ENCODE data around the gene OR14A2. TPM values are rescaled to one million over a fixed set of nuclear protein-coding genes. Genes with fewer than 3 reads are reported as not detected.
A peak's percentile ranks its signal among the peaks of the same experiment; 100 is the strongest.

Gene OR14A2
- total and polyA plus RNA-seq, 5 donors from 2014 or later: not detected

DNA sequence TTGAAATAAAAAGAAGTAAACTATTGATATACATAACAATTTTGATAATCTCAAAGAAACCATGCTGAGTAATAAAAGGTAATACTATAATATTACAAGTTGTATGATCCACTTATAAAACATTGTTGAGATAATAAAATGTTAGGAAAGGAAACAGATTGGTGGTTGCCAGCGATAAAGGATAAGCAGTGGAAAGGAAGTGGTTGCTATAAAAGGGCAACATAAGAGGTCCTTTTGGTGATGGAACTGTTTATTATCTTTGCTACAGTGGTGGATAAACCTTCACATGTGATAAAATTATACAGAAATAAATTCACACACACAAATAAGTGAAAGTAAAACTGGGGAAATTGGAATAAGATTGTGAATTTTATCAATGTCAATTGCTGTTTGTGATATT lies 46.6 kb downstream of the OR14A2 start:
- Histone ChIP-seq H3K4me1 (ENCODE audit: control insufficient read depth, insufficient read depth, low read length, poor library complexity, severe bottlenecking) (no peaks in the 10 kb centered on the region), H3K27me3 (ENCODE audit: control insufficient read depth, insufficient read depth, low read length) (no peaks in the 10 kb centered on the region), H3K9me3 (ENCODE audit: control insufficient read depth in 2 of 2, low read length in 2 of 2) (peaks cover 0 to 7% of the 10 kb centered on the region in 2 experiments), H3K4me3 (ENCODE audit: low read depth, low read length) (no peak overlapping the region), H3K36me3 (ENCODE audit: control insufficient read depth, insufficient read depth, low read length) (no peaks in the 10 kb centered on the region), H3K27ac (ENCODE audit: insufficient read depth, low read length, poor library complexity, severe bottlenecking) (no peak overlapping the region)
- no peak for DNase-seq
- no peak for ATAC-seq (ENCODE audit: low read depth in 2 of 2)
- no peaks in the 10 kb centered on the region for H3K36me3 Mint-ChIP-seq
- H3K27ac Mint-ChIP-seq: no peak overlapping the region
- no peaks in the 10 kb centered on the region for H3K27me3 Mint-ChIP-seq
- H3K4me3 Mint-ChIP-seq: no peak overlapping the region
- peaks cover 0 to 4% (median 0%) of the 10 kb centered on the region in 4 donors for H3K4me1 Mint-ChIP-seq
- peaks cover 0 to 9% (median 2%) of the 10 kb centered on the region in 7 donors for H3K9me3 Mint-ChIP-seq

DNA sequence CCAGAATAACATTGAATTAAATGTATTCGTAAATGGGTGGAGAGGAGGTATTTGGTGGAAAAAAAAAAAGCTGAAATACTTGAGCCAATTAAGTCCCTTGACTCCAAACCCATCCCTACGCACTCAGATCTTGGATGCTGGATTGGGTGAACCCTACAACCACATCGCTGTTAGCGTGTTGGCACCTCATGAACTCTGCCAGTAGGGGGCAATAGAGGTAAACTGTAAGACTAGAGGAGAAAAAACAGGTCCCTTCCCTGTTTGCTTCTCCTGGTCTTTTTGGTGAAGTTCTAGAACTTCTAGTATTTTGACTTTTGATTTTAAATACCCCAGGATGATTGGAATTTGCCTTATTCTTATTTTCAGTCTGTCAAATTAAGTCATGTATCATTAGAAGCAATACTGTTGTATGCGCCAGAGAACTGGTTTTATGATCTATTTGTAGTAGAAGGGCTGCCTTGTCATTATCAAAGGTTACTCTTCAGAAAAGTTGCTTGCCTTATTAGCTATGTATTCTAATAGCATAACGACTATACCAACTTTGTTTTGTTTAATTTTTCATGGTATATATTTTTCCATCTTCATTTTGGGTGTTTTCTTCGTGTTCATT lies 66.5 kb downstream of the OR14A2 start:
- no peaks in the 10 kb centered on the region for H3K36me3 ChIP-seq (ENCODE audit: control insufficient read depth, insufficient read depth, low read length)
- H3K4me3 Mint-ChIP-seq: no peak overlapping the region
- H3K9me3 Mint-ChIP-seq: peaks cover 0 to 5% (median 0%) of the 10 kb centered on the region in 7 donors
- no peak overlapping the region for H3K4me3 ChIP-seq (ENCODE audit: low read depth, low read length)
- H3K27me3 Mint-ChIP-seq: no peaks in the 10 kb centered on the region
- H3K4me1 ChIP-seq (ENCODE audit: control insufficient read depth, insufficient read depth, low read length, poor library complexity, severe bottlenecking): no peaks in the 10 kb centered on the region
- DNase-seq: peak in 1 of 3 donors; percentile 49
- no peak overlapping the region for H3K27ac Mint-ChIP-seq
- H3K27me3 ChIP-seq (ENCODE audit: control insufficient read depth, insufficient read depth, low read length): no peaks in the 10 kb centered on the region
- H3K36me3 Mint-ChIP-seq: no peaks in the 10 kb centered on the region
- H3K9me3 ChIP-seq (ENCODE audit: control insufficient read depth in 2 of 2, low read length in 2 of 2): no peaks in the 10 kb centered on the region
- ATAC-seq (ENCODE audit: low read depth in 2 of 2): no peak
- H3K27ac ChIP-seq (ENCODE audit: insufficient read depth, low read length, poor library complexity, severe bottlenecking): no peak overlapping the region
- no peaks in the 10 kb centered on the region for H3K4me1 Mint-ChIP-seq

DNA sequence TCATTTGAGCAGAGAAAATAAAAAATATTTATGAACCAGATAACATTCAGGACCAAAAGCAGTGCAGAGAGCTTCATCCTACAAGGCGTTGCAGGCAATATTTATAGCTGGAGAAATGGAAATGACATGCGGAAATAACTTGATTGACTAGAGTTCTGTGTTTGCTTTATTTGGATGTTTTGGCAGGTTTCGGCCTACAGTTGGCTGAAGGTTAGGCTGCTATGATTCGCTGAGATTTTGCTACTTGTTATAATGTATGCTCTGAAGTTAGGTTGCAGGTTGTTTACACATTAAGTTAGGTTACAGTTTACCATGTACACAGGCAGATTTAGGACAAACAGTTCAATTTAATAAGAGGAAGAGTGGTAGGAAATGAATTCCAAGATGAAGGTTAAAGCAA lies 67.8 kb downstream of the OR14A2 start:
- DNase-seq (no peak), ATAC-seq (ENCODE audit: low read depth in 2 of 2) (no peak)
- H3K9me3 Mint-ChIP-seq: peaks cover 0 to 5% (median 0%) of the 10 kb centered on the region in 7 donors
- no peak overlapping the region for H3K4me3 Mint-ChIP-seq
- no peaks in the 10 kb centered on the region for H3K36me3 ChIP-seq (ENCODE audit: control insufficient read depth, insufficient read depth, low read length)
- H3K36me3 Mint-ChIP-seq: no peaks in the 10 kb centered on the region
- H3K27me3 ChIP-seq (ENCODE audit: control insufficient read depth, insufficient read depth, low read length): no peaks in the 10 kb centered on the region
- H3K27ac Mint-ChIP-seq: no peak overlapping the region
- H3K4me1 Mint-ChIP-seq: no peaks in the 10 kb centered on the region
- no peak overlapping the region for H3K27ac ChIP-seq (ENCODE audit: insufficient read depth, low read length, poor library complexity, severe bottlenecking)
- H3K4me1 ChIP-seq (ENCODE audit: control insufficient read depth, insufficient read depth, low read length, poor library complexity, severe bottlenecking): no peaks in the 10 kb centered on the region
- H3K4me3 ChIP-seq (ENCODE audit: low read depth, low read length): no peak overlapping the region
- no peaks in the 10 kb centered on the region for H3K9me3 ChIP-seq (ENCODE audit: control insufficient read depth in 2 of 2, low read length in 2 of 2)
- no peaks in the 10 kb centered on the region for H3K27me3 Mint-ChIP-seq

GRCh38 chr1:247679639-247680038 lies 68.3 kb downstream of the OR14A2 start, which contains the start of gene OR13G1:
OR13G1 (minus strand) TSS chr1:247679739; CDS start chr1:247673041, 6,698 bp downstream.
- Histone ChIP-seq H3K27ac (ENCODE audit: insufficient read depth, low read length, poor library complexity, severe bottlenecking) (no peak within 1 kb of the TSS), H3K4me3 (ENCODE audit: low read depth, low read length) (no peak within 1 kb of the TSS), H3K27me3 (ENCODE audit: control insufficient read depth, insufficient read depth, low read length) (no peaks in the 10 kb centered on the region), H3K36me3 (ENCODE audit: control insufficient read depth, insufficient read depth, low read length) (no peaks in the 10 kb centered on the region), H3K9me3 (ENCODE audit: control insufficient read depth in 2 of 2, low read length in 2 of 2) (no peaks in the 10 kb centered on the region), H3K4me1 (ENCODE audit: control insufficient read depth, insufficient read depth, low read length, poor library complexity, severe bottlenecking) (no peaks in the 10 kb centered on the region)
- no peak for ATAC-seq (ENCODE audit: low read depth in 2 of 2)
- H3K27ac Mint-ChIP-seq: no peak within 1 kb of the TSS
- peaks cover 0 to 5% (median 0%) of the 10 kb centered on the region in 7 donors for H3K9me3 Mint-ChIP-seq
- no peaks in the 10 kb centered on the region for H3K27me3 Mint-ChIP-seq
- no peaks in the 10 kb centered on the region for H3K4me1 Mint-ChIP-seq
- DNase-seq: no peak
- no peak within 1 kb of the TSS for H3K4me3 Mint-ChIP-seq
- no peaks in the 10 kb centered on the region for H3K36me3 Mint-ChIP-seq

Other genes with a start within 250 kb of the OR14A2 start
- gene OR2C3, start 211.7 kb downstream of the OR14A2 start, total RNA-seq: not detected
- gene OR2C3, start 211.7 kb downstream of the OR14A2 start, polyA plus RNA-seq: not detected
- 0.67 TPM for gene GCSAML, start 199.0 kb downstream of the OR14A2 start, total RNA-seq
- not detected for gene GCSAML, start 199.0 kb downstream of the OR14A2 start, polyA plus RNA-seq
- not detected for gene OR2G2, start 159.8 kb downstream of the OR14A2 start, total RNA-seq
- not detected for gene OR2G2, start 159.8 kb downstream of the OR14A2 start, polyA plus RNA-seq
- not detected for gene OR2G3, start 142.6 kb downstream of the OR14A2 start, total RNA-seq
- not detected for gene OR2G3, start 142.6 kb downstream of the OR14A2 start, polyA plus RNA-seq
- gene OR13G1, start 68.4 kb downstream of the OR14A2 start, total RNA-seq: not detected
- gene OR13G1, start 68.4 kb downstream of the OR14A2 start, polyA plus RNA-seq: not detected
- not detected for gene OR6F1, start 31.5 kb downstream of the OR14A2 start, total RNA-seq
- gene OR6F1, start 31.5 kb downstream of the OR14A2 start, polyA plus RNA-seq: not detected
- gene OR14K1, start 9.5 kb downstream of the OR14A2 start, total RNA-seq: not detected
- gene OR14K1, start 9.5 kb downstream of the OR14A2 start, polyA plus RNA-seq: not detected
- gene OR1C1, start 12.4 kb upstream of the OR14A2 start, total RNA-seq: not detected
- not detected for gene OR1C1, start 12.4 kb upstream of the OR14A2 start, polyA plus RNA-seq
- not detected for gene OR14A16, start 76.0 kb upstream of the OR14A2 start, total RNA-seq
- gene OR14A16, start 76.0 kb upstream of the OR14A2 start, polyA plus RNA-seq: not detected
- gene OR11L1, start 93.8 kb upstream of the OR14A2 start, total RNA-seq: not detected
- not detected for gene OR11L1, start 93.8 kb upstream of the OR14A2 start, polyA plus RNA-seq
- 2.9 TPM for gene TRIM58, start 109.0 kb upstream of the OR14A2 start, total RNA-seq
- gene TRIM58, start 109.0 kb upstream of the OR14A2 start, polyA plus RNA-seq: under 1 TPM in 1 of 4 donors, not detected in 3; 0.17 TPM
- not detected for gene OR2W3, start 147.4 kb upstream of the OR14A2 start, total RNA-seq
- not detected for gene OR2W3, start 147.4 kb upstream of the OR14A2 start, polyA plus RNA-seq
- gene OR2T8, start 172.1 kb upstream of the OR14A2 start, total RNA-seq: not detected
- not detected for gene OR2T8, start 172.1 kb upstream of the OR14A2 start, polyA plus RNA-seq
- not detected for gene OR2AJ1, start 176.7 kb upstream of the OR14A2 start, total RNA-seq
- not detected for gene OR2AJ1, start 176.7 kb upstream of the OR14A2 start, polyA plus RNA-seq
- gene OR2L8, start 200.7 kb upstream of the OR14A2 start, total RNA-seq: 0.42 TPM
- gene OR2L8, start 200.7 kb upstream of the OR14A2 start, polyA plus RNA-seq: not detected
- not detected for gene OR2AK2, start 217.1 kb upstream of the OR14A2 start, total RNA-seq
- not detected for gene OR2AK2, start 217.1 kb upstream of the OR14A2 start, polyA plus RNA-seq

Measured in CD4-positive, CD25-positive, alpha-beta regulatory T cell (primary cell).